Measurements from ENCODE around the gene TRNAU1AP.

Gene TRNAU1AP

GRCh38 chr1:28552758-28553663 lies at the start of gene TRNAU1AP:
TSS of gene TRNAU1AP (plus strand) at chr1:28553085. CDS start at chr1:28553111, 26 bp downstream.
- peak within 1 kb of the TSS; percentile 91 for H3K4me3 ChIP-seq (ENCODE audit: low read depth, low read length)
- TF ChIP-seq CTCF (IDR thresholded peaks at IDR 0.05; ENCODE audit: insufficient read depth, low read length, missing control alignments), result no peak
- ChIA-PET CTCF (interaction anchor here (0.7 to 1.2 kb wide), 5 partner anchors 25 to 324 kb away, joined by 3 to 5 read pairs (median 3); no protein-coding TSS in a partner anchor), POLR2A (interaction anchor here (0.5 to 4.3 kb wide), 6 partner anchors 10 to 96 kb away, joined by 3 to 57 read pairs (median 6); partner anchors contain the start of gene RNU11)
- peak; percentile 74 for DNase-seq (ENCODE audit: low read depth, low spot score)

GRCh38 chr1:28503117-28503516 lies 49.8 kb upstream of the TRNAU1AP start:
- ChIA-PET POLR2A (no interaction called here), CTCF (no interaction called here)
- DNase-seq (ENCODE audit: low read depth, low spot score), result no peak
- H3K4me3 ChIP-seq (ENCODE audit: low read depth, low read length), result no peak overlapping the region
- no peak for TF ChIP-seq CTCF (IDR thresholded peaks at IDR 0.05; ENCODE audit: insufficient read depth, low read length, missing control alignments)

GRCh38 chr1:28505406-28506187 lies 47.3 kb upstream of the TRNAU1AP start, which contains the start of gene RCC1:
TSS of gene RCC1 (plus strand) at chr1:28506043. CDS start at chr1:28529867, 23,824 bp downstream.
- peak; percentile 92 for DNase-seq (ENCODE audit: low read depth, low spot score)
- H3K4me3 ChIP-seq (ENCODE audit: low read depth, low read length), result peak within 1 kb of the TSS; percentile 94
- no peak for TF ChIP-seq CTCF (IDR thresholded peaks at IDR 0.05; ENCODE audit: insufficient read depth, low read length, missing control alignments)
- CTCF ChIA-PET, result no interaction called here
- POLR2A ChIA-PET, result interaction anchor here (0.5 to 2.2 kb wide), 26 partner anchors 11 to 732 kb away, joined by 3 to 10 read pairs (median 4); partner anchors contain the start of gene YTHDF2

- TF ChIP-seq CTCF (IDR thresholded peaks at IDR 0.05; ENCODE audit: insufficient read depth, low read length, missing control alignments), result no peak
- ChIA-PET POLR2A (interaction anchor here (0.7 to 4.1 kb wide), 12 partner anchors 8 to 308 kb away, joined by 3 to 26 read pairs (median 4); no protein-coding TSS in a partner anchor), CTCF (interaction anchor here (0.9 to 3.8 kb wide), 5 partner anchors 9 to 258 kb away, joined by 3 to 15 read pairs (median 3); no protein-coding TSS in a partner anchor)
- DNase-seq (ENCODE audit: low read depth, low spot score), result no peak
- peak overlapping the region; percentile 94 for H3K4me3 ChIP-seq (ENCODE audit: low read depth, low read length)
Observed at GRCh38 chr1:28506907-28507246, 46.0 kb upstream of the TRNAU1AP start.

GRCh38 chr1:28507247-28507645 lies 45.6 kb upstream of the TRNAU1AP start:
- peak overlapping the region; percentile 94 for H3K4me3 ChIP-seq (ENCODE audit: low read depth, low read length)
- ChIA-PET CTCF (interaction anchor here (0.8 to 3.8 kb wide), 6 partner anchors 9 to 258 kb away, joined by 3 to 15 read pairs (median 3); no protein-coding TSS in a partner anchor), POLR2A (interaction anchor here (0.7 to 4.1 kb wide), 11 partner anchors 8 to 308 kb away, joined by 3 to 26 read pairs (median 3); partner anchors contain the start of gene MED18)
- DNase-seq (ENCODE audit: low read depth, low spot score), result no peak
- TF ChIP-seq CTCF (IDR thresholded peaks at IDR 0.05; ENCODE audit: insufficient read depth, low read length, missing control alignments), result no peak
